ENCODE data around the gene EDDM3A.

DNA sequence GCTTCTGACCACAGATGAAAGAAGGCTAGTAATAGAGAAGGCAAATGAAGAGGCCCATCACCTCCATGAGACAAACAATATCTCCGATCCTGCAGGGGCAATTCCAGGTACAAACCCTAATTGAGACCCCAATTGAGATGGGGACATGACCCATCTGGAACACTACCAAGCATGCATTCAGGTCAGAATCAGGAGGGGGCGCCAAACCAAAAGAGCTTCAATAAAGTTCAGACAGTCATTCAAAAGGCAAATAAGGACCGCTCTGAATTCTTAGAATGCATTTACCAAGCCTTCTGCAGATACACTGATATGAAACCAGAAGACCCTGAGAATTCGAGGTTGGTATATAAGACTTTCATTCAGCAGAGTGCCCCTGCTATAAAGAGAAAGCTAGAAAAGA lies 12.3 kb downstream of the EDDM3A start:
- TF ChIP-seq EP300 (IDR thresholded peaks at IDR 0.05; ENCODE audit: borderline replicate concordance) (no peak), RAD21 (IDR thresholded peaks at IDR 0.05; ENCODE audit: low read depth) (peak; percentile 19; the same call in 1 of the 2 replicates), FOXM1 (IDR thresholded peaks at IDR 0.05; ENCODE audit: borderline replicate concordance, low read depth) (no peak), CEBPB (IDR thresholded peaks at IDR 0.05) (no peak)
- TF ChIP-seq, protein P1, sequence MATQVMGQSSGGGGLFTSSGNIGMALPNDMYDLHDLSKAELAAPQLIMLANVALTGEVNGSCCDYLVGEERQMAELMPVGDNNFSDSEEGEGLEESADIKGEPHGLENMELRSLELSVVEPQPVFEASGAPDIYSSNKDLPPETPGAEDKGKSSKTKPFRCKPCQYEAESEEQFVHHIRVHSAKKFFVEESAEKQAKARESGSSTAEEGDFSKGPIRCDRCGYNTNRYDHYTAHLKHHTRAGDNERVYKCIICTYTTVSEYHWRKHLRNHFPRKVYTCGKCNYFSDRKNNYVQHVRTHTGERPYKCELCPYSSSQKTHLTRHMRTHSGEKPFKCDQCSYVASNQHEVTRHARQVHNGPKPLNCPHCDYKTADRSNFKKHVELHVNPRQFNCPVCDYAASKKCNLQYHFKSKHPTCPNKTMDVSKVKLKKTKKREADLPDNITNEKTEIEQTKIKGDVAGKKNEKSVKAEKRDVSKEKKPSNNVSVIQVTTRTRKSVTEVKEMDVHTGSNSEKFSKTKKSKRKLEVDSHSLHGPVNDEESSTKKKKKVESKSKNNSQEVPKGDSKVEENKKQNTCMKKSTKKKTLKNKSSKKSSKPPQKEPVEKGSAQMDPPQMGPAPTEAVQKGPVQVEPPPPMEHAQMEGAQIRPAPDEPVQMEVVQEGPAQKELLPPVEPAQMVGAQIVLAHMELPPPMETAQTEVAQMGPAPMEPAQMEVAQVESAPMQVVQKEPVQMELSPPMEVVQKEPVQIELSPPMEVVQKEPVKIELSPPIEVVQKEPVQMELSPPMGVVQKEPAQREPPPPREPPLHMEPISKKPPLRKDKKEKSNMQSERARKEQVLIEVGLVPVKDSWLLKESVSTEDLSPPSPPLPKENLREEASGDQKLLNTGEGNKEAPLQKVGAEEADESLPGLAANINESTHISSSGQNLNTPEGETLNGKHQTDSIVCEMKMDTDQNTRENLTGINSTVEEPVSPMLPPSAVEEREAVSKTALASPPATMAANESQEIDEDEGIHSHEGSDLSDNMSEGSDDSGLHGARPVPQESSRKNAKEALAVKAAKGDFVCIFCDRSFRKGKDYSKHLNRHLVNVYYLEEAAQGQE (IDR thresholded peaks at IDR 0.05; ENCODE audit: low read depth): no peak
- TF ChIP-seq, protein P2, sequence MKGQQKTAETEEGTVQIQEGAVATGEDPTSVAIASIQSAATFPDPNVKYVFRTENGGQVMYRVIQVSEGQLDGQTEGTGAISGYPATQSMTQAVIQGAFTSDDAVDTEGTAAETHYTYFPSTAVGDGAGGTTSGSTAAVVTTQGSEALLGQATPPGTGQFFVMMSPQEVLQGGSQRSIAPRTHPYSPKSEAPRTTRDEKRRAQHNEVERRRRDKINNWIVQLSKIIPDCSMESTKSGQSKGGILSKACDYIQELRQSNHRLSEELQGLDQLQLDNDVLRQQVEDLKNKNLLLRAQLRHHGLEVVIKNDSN (IDR thresholded peaks at IDR 0.05): no peak
- TF ChIP-seq, protein P3, sequence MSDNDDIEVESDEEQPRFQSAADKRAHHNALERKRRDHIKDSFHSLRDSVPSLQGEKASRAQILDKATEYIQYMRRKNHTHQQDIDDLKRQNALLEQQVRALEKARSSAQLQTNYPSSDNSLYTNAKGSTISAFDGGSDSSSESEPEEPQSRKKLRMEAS (IDR thresholded peaks at IDR 0.05): no peak
